Hindlimb muscle (tissue), 1 donor: ENCODE data around the gene CLOCK. TPM values are rescaled to one million over a fixed set of nuclear protein-coding genes. Genes with fewer than 3 reads are reported as not detected.

Experiments used
- DNase-seq: peaks from one replicate; pipeline ENCODE4 v3.0.0-alpha.2; 2013
- polyA plus RNA-seq: library from polyadenylated mRNA; unstranded; fragments of 120-200 nt; gene quantifications from one replicate; pipeline ENCODE4 v1.2.1, GENCODE V29; 2013; ENCODE audit not compliant: insufficient read length

The CLOCK gene
- polyA plus RNA-seq, 1 donor: 17.8 TPM

- DNase-seq: no peak
Measured at GRCh38 chr4:55539658-55540057, 7.1 kb downstream of the CLOCK start.

DNA sequence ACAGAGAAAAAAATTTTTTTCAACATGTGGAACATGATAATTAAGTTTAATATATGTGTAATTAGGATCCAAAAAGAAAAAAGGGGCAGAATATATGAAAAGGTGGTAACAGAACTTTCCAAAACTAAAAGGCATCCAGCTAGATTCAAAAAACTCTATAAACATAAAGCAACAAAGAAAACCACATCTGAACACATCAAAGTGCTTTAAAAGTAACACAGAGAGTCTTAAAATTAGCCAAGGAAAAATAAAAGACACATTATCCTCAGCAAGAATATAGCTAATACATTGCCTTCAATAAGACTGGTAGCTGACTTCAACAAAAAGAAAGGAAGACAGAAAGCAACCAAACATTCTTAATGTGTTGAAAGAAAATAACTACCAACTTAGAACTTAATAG lies 8.2 kb downstream of the CLOCK start:
- DNase-seq: no peak

DNA sequence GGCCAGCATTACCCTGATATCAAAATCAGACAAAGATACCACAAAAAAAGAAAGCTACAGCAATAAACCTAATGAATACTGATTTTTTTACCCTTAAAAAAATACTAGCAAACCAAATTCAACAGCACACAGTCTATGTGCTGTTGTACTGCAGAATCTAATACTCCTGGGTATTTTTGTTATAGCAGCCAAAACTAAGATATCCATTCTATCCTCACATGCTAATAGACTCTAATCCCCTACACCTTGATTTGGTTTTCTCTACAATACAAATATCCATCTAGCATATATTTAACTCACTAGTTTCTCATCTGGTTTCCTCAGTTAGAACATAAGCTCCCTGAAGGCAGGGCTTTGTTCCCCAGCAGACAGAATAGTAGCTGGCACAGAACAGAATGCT lies 12.4 kb downstream of the CLOCK start:
- no peak for DNase-seq

- DNase-seq: no peak
Measured at GRCh38 chr4:55530691-55531090, 16.0 kb downstream of the CLOCK start.

DNA sequence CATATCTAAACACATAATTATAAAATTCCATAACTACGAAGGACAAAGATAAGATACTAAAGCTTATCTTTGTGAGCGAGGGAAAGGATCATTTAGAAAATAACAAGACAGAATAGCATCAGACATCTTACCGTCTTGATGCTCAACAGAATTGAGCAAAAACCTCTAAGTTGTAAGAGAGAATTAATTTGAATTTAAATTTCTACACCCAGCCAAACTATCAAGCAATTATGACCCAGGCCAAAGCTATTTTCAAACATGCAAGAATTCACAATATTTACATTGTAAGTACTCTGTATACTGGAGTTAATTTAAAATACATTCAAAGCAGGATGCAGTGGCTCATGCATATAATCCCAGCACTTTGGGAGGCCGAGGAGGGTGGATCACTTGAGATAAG lies 16.5 kb downstream of the CLOCK start:
- DNase-seq: no peak

DNA sequence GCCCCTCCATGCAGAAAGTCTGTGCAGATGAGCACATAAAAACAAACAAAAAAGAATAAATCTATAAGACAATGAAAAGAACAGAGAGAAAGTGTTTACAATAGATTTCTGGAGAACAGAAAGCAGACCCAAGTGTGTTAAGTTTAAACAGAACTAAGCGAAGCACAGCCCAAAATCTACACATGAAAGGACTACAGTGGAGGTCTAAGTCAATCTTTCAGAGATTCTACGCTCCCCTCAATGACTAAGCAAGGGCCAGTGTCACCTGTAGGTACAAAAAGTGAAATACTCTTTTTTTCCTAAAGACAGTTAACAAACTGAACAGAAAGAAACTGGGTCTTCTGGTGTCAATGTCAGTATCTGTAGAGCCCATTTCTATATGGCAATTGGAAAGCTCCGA lies 18.2 kb downstream of the CLOCK start:
- DNase-seq: no peak

DNA sequence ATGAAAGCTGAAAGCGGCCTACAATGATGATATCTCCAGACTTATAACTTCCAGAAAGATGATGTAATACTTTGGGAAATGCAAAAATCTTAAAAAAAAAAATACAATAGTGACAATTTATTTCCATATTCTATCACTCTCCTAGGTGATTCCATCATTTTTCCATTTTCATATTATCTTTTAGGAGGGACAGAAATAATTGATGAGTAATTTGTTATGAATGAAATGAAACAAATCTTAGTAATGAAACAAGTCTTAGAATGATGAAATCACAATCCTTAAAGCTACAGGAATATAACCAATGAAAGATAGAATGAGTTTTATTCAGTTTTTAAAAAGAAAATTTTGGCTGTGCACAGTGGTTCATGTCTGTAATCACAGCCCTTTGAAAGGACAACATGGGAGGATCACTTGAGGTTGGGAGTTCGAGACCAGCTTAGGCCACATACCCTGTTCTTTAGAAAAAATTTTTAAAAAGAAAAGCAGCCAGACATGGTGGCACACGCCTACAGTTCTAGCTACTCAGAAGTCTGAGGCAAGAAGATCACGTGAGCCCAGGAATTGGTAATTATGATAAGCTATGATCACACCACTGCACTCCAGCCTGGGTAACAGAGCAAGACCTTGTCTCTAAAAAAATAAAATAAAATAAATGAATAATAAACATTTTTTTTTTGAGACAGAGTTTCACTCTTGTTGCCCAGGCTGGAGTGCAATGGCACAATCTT lies 21.7 kb downstream of the CLOCK start:
- no peak for DNase-seq

DNA sequence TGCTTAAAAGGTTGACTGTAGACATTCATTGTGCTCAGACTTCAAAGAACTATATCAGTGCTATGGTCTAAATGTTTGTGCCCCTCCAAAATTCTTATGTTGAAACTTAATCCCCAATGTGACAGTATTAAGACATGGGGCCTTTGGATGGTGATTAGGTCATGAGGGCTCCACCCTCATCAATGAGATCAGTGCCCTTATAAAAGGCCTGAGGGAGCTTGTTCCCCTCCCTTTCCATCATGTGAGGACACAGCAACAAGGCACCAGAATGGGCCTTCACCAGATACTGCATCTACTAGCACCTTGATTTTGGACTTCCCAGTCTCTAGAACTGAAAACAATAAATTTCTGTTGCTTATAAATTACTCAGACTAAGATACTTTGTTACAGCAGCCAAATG lies 28.3 kb downstream of the CLOCK start:
- no peak for DNase-seq

DNA sequence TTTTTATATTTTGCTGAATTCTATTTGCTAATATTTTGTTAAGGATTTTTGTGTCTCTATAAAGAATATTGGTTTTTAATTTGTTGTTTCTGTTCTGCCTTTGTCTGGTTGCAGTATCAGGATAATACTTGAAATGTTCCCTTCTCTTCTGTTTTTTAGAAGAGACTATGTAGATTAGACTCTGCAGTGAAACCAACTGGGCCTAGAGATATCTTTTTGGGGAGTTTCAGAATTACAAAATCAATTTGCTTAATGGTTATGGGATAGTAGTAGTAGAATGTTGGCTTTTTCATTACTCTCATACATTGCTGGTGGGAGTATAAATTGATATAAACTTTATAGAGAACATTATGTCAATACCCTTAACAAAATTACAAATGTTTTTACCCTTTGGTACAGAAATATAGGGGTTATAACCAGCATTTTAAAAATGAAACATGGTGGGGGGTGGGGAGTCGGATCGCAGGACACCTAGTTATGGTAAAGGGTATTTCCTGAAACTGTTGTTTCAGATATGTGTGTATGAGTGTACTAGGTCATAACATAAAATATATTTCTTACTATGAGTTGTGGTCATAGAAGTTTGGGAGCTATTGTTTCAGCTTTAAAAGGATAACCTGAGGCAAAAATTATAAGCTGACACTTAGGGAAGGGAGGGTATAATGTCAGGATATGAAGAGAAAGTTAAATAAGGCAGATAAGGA lies 29.0 kb downstream of the CLOCK start:
- DNase-seq: no peak

DNA sequence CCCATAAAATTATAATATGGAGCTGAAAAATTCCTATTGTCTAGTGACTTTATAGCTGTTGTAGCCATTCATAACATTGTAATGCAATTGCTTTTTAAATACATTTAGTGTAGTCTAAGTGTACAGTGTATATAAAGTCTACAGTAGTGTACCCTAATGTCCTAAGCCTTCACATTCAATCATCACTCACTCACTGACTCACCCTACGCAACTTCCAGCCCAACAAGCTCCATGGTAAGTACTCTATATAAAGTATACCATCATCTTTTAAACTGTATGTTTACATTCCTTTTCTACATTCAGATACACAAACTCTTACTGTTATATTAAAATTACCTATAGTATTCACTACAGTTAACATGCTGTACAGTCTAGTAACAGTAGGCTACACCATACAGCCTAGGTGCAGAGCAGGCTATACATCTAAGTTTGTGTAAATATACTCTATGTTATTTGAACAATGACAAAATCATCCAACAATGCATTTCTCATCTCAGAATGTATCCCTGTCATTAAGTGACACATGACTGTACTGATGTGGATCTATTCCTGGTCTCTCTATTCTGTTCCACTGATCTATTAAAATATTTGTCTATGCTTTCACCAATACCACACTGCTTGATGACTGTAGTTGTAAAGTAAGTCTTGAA lies 33.7 kb downstream of the CLOCK start:
- DNase-seq: no peak

DNA sequence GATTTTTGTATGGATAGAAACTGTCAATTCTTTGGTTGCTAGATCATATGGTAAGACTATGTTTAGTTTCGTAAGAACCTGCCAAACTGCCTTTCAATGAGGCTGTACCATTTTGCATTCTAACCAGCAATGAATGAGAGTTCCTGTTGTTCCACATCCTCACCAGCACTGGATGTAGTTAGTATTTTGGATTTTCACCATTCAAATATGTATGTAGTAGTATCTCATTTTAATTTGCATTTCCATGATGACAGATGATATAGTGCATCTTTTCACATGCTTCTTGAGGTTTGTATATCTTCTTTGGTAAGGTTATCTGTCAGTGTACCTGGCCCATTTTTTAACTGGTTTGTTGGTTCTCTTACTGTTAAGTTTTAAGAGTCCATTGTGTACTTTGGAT lies 34.6 kb downstream of the CLOCK start:
- DNase-seq: no peak

- DNase-seq: no peak
Measured at GRCh38 chr4:55510685-55511084, 36.0 kb downstream of the CLOCK start.

DNA sequence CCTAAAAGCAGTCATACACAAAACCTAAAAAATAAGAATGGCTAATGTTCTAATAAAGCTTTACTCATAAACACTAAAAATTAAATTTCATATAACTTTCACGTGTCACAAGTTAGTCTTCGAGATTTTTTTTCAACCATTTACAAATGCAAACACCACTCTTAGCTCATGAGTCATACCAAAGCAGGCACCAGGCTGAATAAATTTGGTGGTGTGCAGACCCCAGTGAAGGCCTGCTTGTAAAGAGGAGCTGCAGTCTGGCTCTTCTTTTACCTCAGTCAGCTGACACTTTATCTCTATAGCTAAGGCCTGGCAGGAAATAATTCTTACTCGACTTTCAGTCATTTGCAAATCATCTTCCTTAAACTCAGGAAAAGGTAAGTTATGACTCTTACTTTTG lies 37.4 kb downstream of the CLOCK start:
- DNase-seq: no peak

GRCh38 chr4:55507612-55508011 lies 39.1 kb downstream of the CLOCK start:
- DNase-seq: no peak

DNA sequence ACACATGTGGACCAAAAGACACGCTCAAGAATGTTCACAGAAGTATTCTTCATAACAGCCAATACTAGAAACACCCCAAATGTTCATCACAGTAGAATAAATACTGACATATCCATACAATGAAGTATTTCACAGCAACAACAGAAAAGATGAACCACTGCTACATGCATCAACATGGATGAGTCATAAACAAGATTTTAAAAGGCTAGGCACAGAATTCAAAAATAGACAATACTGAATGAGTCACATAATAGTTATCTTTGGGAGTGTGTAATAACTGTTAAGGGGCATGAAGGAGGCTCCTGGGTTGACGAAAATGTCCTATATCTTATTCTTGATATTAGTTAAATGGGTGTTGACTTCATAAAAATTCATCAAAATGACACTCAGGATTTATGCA lies 43.5 kb downstream of the CLOCK start:
- DNase-seq: no peak

GRCh38 chr4:55500072-55500471 lies 46.6 kb downstream of the CLOCK start:
- DNase-seq: no peak

- DNase-seq: no peak
Measured at GRCh38 chr4:55499495-55499894, 47.2 kb downstream of the CLOCK start.

- DNase-seq: no peak
Measured at GRCh38 chr4:55498051-55498450, 48.7 kb downstream of the CLOCK start.

DNA sequence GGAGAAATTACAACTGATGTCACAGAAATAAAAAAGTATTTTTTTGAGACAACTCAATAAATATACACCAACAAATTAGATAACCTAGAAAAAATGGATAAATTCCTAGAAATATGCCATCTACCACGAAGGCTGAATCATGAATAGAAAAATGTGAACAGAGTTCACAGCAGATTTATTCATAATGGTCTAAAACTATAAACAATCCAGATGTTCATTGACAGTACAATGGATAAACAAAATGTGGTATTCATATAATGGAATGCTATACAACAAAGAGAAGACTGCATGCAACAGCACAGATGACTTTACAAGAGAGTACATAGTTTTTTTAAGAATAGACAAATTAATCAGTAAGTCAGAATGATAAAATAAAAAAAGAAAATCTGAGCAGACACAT lies 55.2 kb downstream of the CLOCK start:
- no peak for DNase-seq

DNA sequence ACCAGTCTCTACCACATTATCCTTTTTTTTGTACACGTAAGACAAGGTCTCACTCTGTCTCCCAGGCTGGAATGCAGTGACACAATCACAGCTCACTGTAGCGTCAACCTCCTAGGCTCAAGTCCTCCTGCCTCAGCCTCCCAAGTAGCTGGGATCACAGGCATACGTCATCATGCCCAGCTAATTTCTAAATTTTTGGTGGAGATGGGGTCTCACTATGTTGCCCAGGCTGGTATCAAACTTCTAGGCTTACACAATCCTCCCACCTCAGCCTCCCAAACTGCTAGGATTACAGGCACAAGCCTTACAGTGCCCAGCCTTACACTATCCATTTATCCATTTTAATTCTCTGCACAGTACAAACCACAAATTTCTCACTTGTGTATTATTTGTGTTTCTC lies 58.0 kb downstream of the CLOCK start:
- no peak for DNase-seq

GRCh38 chr4:55485821-55486220 lies 60.9 kb downstream of the CLOCK start:
- DNase-seq: no peak

DNA sequence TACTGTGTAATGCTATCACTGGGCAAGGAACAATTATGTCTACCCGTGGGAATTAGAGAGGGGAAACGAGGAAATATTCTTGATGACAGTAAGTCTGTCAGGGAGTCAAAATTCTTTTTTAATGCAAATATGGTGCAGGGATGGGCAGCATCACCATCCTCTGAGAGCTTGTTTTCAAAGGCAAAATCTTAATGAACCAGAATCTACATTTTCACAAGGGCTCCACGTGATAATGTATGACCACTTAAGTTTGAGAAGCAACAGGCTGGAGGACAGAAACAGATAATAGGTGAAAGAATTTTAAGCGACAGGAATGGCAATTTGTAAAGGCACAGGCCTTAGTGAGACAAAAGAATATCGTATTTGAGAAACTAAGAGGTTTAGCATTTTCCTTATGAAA lies 63.4 kb downstream of the CLOCK start:
- DNase-seq: no peak

- DNase-seq: no peak
Measured at GRCh38 chr4:55475394-55476243, 71.1 kb downstream of the CLOCK start.
